DOHH2 (cell line): ENCODE data around the gene SLC29A2.
A peak's percentile ranks its signal among the peaks of the same experiment; 100 is the strongest.

Source experiments
- CTCF ChIP-seq: fragments of 200-600 bp; sonication (generic); IDR thresholded peaks from one replicate; pipeline ENCODE4 v1.5.1; 2014; ENCODE audit warnings: antibody characterized with exemption, mild to moderate bottlenecking, low read depth, low read length; ENCODE audit not compliant: poor library complexity, severe bottlenecking
- EZH2phosphoT487 ChIP-seq: fragments of 200-600 bp; sonication (generic); IDR thresholded peaks from 2 replicates; pipeline ENCODE4 v1.6.1; 2017; ENCODE audit warnings: borderline replicate concordance, mild to moderate bottlenecking, antibody characterized with exemption, low read length, moderate library complexity, mixed read lengths

- TF ChIP-seq CTCF: peak; percentile 100
- no peak; the same call in 1 of the 2 replicates for TF ChIP-seq EZH2phosphoT487
These were observed 37.1 kb upstream of the SLC29A2 start for GRCh38 chr11:66408488-66409214.
